IPS-11a (cell line): ENCODE results near the gene TXNRD2.

Experiments
- H3K4me3 ChIP-seq: one replicate; pipeline ENCODE4 v1.5.1; 2013; ENCODE audit warnings: low read depth, low read length, control low read depth

The TXNRD2 gene

DNA sequence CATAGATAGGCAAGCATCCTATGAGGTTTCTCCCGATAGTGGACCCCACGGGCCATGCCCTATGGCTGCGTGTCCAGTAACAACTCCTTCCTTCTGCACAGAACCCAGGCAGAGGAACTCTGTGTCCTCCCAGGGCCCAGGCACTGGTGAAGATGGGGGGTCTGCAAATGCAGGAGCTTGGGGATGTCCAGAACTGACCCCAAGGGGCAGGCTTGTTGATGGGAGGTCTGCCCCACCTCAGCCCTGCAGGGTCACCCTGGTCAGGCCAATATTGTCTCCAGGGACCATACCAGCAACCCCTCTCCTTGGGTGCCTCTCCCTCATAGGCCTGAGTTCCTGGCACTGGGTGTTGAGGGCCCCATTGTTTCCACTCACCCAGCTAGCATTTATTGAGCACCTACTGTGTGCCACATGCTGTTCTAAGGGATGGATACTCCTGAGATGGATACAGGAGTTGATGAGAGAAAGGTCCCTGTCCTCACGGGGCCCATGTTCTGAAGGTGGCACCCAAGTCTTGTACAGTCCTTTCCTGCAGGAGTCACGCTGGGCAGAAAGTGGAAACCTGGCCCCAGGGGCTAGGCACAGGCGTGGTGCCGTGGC lies 26.3 kb upstream of the TXNRD2 start:
- no peak overlapping the region for H3K4me3 ChIP-seq

DNA sequence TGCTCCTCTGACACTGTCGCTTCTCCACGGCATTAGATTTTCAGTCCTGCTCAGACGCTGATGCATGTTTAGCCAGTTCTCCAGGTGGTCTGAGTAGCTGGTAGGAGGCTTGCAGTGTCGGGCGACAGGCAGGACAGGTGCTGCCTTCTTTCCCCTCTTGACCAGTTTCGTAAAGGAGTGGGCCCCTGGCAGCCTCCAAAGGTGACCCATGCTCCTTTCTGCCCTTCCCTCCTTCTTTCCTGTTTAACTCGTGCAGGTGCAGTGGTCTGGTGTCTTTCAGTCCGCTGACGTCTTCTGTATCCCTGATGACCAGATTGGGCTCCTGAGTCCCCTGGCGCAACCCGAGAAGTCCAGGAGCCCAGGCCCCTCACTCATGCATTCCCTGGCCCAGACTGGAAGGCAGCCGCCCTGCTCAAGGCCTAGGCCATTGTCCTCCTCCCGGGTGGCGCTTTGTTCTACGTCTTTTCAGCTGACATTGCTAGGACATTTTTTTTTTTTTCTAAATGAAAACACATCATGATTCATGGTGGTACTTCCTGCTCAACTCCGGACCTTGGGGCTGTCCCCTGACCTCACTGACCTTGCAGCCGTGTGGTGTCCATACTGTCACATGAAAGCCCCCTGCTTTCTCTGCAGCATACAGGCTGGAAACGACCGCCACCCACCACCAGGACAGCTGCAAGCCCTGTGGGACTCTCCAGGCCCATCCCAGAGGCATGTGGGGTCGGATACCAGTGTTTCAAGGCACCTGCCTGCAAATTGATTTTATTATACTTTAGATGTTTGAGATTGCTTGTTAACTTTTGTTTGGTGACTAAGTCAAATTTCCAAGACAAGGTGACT lies 25.5 kb upstream of the TXNRD2 start:
- no peak overlapping the region for H3K4me3 ChIP-seq

DNA sequence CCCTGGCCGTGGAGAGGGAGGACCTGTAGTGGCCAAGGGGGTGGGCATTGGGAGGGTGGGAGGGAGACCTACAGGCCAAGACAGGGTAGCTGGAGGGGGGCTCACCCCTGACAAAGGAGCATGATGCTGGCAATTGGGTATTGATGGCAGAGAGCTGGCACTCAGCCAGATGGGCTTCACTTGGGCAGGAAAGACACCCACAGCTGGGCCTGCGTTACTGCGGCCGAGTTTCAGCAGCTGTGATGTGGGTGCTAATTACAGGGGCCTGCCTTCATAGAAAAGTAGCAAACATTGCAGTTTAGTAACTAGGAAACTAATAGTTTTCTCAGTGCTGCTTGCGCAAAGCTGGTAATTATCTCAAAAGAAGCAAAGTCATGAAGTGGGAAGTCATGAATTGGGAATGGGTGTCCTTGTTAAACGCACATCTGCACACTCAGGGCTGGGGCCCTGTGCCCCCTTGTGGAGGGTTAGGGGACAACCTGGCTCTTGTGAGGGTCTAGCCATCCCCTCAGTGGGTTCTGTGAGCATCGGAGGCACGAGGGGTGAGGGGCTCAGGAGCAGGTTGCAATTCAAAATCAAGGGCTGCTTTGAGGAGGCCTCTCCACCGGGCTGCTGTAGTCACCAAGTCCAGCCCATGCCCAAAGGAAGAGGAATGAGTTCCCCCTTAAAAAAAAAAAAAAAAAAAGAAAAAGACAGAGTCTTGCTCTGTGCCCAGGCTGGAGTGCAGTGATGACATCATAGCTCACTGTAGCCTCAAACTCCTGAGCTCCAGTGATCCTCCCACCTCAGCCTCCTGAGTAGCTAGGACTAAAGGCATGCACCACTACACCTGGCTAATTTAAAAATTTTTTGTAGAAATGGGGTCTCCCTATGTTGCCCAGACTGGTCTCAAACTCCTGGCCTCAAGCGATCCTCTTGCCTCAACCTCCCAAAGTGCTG lies 24.4 kb upstream of the TXNRD2 start:
- H3K4me3 ChIP-seq: no peak overlapping the region

DNA sequence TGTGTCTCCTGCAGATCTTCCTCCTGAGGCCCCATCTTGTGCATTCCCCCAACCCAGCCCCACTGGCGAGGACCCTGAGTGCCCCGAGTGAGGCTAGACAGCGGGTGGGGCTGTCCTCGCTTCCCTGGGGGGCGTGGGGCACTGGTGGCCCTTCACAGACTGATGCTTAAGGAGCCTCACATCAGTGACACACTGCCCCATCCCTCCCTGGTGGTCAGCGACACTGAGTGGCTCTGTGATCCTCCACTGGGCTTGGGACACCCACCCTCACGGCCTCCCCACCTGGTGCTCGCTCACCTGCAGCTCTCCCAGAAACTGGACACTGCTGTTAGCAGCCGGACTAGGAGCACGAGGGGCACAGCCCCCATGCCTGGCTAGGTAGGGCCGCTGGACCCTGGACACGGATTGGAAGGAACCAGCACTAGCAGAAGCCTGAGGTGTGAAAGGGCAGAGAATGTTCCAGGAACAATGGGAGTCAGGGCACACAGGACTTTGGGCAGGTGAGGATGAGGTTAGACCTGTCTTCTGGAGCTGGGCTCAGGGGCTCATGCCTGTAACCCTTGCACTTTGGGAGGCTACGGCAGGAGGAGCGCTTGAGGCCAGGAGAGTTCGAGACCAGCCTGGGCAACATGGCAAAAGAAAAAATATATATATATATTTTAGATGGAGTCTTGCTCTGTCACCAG lies 23.2 kb upstream of the TXNRD2 start:
- no peak overlapping the region for H3K4me3 ChIP-seq

DNA sequence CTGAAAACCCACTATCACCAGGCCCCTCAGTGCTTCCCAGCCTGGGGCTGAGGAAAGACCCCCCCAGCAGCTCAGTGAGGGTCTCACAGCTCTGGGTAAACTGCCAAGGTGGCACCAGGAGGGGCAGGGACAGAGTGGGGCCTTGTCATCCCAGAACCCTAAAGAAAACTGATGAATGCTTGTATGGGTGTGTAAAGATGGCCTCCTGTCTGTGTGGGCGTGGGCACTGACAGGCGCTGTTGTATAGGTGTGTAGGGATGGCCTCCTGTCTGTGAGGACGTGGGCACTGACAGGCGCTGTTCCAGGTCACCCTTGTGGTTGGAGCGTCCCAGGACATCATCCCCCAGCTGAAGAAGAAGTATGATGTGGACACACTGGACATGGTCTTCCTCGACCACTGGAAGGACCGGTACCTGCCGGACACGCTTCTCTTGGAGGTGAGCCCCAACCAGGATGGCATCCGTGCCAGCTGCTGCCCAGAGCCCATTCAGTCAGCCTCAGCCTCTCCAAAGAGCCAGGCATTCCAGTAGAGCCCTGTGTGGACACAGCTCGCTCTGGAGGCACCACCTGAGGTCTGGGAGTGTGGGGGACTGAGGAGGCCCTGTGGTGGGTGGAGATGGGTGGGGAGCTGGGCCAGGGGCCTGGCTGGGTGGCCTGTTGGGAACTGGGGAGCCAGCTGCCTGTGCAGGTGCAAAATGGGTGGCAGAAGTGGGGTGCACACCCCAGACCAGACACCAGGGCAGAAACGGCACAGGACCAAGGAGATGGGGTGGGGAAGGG lies 22.4 kb upstream of the TXNRD2 start:
- H3K4me3 ChIP-seq: no peak overlapping the region

DNA sequence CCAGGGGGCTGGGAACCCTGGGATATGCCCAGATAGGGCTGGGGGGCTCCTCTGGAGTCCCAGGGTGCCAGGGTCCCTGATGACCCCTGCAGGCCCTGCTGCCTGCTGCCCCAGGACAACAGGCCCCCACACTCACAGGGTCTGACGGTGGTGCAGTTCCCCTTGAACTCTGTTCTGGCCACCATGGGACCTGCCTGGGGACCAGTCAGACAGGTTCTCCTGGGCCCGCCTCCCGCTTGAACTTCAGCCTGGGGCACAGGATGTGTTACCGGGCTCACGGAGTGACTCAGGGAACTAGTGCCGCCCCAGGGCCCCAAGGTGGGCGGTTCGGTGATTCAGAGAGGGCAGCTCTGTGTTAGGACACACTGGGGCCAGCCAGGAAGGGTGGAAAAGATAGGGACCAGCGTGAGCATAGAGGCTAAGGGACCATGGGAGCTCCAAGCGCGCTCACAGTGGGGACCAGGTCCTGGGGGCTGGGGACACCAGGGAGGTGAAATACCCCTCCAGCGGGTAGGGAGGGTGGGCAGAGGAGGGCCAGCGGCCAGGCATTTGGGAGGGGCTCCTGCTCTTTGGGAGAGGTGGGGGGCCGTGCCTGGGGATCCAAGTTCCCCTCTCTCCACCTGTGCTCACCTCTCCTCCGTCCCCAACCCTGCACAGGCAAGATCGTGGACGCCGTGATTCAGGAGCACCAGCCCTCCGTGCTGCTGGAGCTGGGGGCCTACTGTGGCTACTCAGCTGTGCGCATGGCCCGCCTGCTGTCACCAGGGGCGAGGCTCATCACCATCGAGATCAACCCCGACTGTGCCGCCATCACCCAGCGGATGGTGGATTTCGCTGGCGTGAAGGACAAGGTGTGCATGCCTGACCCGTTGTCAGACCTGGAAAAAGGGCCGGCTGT lies 21.5 kb upstream of the TXNRD2 start:
- no peak overlapping the region for H3K4me3 ChIP-seq

DNA sequence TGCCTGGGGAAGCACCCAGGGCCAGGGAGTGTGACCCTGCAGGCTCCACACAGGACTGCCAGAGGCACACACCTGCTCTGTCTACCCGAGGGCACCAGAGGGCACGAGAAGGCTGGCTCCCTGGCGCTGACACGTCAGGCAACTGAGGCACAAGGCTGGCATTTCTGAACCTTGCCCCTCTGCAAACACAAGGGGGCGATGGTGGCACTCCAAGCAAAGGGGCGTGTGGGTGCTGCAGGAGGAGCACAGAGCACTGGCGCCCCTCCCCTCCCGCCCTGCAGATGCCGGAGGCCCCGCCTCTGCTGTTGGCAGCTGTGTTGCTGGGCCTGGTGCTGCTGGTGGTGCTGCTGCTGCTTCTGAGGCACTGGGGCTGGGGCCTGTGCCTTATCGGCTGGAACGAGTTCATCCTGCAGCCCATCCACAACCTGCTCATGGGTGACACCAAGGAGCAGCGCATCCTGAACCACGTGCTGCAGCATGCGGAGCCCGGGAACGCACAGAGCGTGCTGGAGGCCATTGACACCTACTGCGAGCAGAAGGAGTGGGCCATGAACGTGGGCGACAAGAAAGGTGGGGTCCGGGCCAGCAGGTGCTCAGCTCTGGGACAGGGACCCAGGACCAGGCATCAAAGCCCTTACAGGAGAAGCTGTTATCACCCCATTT lies 20.8 kb upstream of the TXNRD2 start:
- no peak overlapping the region for H3K4me3 ChIP-seq

DNA sequence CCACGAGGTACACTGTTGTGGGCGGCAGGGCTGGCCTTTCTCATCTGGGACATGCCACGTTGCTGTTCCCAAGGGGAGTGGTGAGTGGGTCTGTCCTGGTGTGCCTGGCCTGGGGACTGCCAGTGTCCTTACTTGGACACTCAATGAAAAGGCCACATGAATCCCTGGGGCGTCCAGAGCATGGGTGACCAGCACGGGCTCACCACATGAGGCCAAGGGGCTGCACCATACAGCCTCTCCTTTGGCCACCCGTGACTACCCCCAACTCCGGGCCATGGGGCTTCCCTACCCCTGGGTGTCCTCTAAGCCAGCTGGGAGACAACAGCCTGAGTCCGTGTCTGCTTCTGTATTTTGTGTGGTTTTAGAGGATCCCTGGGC lies 20.2 kb upstream of the TXNRD2 start:
- no peak overlapping the region for H3K4me3 ChIP-seq

DNA sequence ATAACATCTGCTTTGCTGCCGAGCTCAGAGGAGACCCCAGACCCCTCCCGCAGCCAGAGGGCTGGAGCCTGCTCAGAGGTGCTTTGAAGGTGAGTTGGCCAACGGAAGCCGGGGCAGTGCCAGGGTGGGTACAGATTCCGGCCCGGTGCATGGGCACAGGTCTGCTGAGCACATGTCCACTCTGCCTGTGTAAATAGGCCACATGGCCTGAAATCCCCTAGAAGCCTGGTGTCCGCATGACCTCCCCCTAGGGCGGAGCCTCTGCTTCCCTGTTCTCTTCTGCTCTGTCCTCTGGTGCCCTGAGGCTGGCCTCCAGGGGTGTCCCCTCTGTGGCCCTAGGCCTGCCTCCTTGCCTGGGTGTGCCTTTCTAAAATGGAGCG lies 19.6 kb upstream of the TXNRD2 start:
- H3K4me3 ChIP-seq: no peak overlapping the region

DNA sequence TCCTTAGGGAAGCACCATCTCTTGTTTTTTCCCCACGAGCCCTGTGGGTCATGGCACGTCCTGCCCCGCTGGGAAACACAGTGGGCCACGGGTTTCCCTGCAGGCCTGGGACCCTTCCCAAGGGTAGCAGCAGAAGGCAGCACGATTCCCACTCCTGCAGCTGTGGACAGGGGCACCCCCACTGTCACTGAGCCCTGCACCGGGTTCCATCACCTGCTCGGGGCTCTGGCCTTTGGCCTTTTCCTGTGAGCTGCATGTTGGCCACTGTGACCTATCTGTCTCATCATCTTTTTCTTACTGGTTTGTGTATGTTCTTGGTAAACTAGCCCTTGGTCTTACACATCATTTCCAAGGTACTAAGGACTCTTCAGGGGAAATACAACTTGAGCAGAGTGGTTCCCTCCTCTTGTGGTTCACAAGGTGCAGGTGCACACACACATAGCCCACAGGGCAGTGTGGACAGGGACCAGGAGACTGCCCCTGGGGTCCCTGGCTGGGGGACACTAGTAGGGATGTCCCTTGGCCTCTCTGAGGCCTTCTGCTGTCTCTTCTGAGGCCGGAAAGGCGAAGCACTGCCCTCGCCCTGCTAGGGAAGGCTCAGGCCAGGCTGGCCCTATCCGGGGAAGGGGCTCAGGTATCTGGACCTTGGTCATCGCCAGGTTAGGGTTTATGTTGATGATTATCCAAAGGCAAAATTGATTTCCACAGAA lies 19.0 kb upstream of the TXNRD2 start:
- H3K4me3 ChIP-seq: no peak overlapping the region

DNA sequence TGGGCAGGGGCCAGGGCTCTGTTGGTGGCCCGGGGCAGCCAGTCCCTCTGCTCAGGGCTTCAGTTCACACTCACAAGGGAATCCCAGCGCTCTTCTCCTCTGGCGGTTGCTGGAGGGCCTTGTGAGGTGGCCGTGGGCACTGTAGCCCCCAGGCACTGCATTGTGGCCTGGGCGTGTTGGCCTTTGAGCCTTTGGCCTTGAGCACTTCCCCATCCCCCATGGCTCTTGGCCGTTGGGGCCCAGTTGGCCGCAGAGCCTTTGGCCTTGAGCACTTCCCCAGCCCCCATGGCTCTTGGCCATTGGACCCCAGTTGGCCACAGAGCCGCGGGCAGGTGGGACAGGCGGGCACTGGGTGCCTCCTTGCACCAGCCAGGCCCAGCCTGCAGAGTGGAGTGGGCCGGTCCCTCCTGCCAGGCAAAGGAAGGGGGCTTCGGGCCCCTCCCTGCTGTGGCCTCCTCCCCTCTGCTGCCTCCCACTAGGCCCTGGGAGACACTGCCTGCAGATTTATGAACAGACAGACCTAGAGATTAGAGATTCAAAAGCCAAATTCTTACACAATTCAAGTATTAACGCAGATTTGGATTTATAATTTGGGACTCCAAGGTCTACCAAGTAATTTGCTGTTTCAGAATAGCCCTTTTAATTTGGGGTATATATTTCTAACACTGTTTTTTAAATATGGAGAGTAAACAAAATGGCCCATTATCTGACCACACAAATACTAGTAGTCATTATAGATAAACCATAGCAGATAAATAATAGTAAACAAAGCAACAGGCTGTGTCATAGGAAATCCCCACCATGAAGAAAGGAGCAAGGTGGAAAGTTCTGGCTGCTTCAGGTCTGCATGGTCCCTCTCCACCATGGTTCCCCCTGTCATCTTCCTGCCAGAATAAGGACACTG lies 18.2 kb upstream of the TXNRD2 start:
- H3K4me3 ChIP-seq: no peak overlapping the region

DNA sequence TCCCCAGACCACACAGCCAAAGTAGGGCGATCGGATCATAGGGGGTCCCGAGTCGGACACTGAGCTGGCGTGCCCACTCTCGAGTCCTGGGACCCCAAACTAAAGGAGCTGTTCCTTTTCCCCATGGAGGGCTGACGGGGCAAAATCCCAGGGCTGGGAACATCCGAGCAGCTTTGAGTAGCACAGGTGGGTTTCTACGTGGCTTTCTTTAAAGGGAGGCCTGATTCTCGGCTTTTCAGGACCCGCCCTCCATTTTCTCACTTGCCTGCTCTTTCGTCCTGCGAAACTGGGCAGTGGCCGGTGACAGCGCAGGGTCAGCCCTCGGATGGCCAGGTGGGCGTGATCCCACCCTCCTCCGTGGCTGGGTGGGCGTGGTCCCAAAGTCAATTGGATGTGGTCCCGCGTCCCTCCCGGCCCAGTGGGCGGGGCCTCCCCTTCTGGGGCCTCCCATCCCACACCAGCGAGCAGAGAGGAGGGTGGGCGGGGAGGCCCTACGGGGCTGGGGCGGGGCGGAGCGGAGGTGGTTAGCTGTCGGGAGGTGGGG lies 17.5 kb upstream of the TXNRD2 start:
- H3K4me3 ChIP-seq: peak overlapping the region; percentile 37

DNA sequence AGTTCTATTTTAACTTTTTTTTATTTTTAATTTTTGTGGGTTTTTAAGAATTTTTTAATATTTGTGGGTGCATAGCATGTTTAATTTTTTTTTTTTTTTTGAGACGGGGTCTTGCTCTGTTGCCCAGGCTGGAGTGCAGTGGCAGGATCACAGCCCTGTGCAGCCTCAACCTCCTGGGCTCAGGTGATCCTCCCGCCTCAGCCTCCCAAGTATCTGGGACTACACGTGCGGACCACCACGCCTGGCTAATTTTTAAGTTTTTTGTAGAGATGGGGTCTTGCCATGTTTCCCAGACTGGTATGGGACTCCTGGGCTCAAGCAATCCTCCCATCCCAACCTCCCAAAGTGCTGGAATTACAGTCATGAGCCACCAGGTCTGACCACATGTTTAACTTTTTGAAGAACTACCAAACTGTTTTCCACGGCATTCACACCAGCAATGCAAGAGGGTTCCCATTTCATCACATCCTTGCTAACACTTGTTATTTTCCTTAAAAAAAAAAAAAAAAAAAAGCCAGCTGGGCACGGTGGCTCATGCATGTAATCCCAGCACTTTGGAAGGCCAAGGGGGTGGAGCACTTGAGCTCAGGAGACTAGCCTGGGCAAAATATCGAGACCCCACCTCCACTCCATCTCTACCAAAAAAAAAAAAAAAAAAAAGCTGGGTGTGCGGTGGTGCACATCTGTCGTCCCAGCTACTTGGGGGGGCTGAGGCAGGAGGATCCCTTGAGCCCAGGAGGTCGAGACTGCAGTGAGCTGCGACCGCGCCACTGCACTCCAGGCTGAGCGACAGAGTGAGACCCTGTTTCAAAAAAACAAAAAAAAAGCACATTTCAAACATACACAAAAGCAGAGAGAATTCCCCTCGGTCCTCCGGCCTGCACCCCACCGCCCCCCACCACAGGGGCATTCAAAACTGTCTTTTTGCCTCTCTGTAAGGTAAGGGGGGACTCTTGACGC lies 16.7 kb upstream of the TXNRD2 start:
- no peak overlapping the region for H3K4me3 ChIP-seq

DNA sequence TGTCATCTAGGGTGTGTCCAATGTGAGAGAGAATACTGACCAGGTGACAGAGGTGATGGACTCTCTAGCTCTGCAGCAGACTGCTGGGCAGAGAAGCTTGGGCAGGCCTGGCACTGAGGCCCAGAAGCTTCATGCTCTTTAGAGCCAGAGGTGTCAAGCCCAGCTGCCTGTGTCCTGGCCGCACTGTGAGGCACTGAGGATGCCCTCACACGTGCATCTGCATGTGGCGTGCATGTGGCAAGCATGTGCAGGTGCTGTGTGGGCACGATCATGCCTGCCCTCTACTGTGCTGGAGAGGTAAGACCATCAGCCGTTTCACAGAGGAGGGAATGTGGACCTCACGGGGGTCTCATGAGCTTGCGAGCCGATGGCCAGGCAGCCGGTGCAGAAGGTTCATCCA lies 15.8 kb upstream of the TXNRD2 start:
- no peak overlapping the region for H3K4me3 ChIP-seq

DNA sequence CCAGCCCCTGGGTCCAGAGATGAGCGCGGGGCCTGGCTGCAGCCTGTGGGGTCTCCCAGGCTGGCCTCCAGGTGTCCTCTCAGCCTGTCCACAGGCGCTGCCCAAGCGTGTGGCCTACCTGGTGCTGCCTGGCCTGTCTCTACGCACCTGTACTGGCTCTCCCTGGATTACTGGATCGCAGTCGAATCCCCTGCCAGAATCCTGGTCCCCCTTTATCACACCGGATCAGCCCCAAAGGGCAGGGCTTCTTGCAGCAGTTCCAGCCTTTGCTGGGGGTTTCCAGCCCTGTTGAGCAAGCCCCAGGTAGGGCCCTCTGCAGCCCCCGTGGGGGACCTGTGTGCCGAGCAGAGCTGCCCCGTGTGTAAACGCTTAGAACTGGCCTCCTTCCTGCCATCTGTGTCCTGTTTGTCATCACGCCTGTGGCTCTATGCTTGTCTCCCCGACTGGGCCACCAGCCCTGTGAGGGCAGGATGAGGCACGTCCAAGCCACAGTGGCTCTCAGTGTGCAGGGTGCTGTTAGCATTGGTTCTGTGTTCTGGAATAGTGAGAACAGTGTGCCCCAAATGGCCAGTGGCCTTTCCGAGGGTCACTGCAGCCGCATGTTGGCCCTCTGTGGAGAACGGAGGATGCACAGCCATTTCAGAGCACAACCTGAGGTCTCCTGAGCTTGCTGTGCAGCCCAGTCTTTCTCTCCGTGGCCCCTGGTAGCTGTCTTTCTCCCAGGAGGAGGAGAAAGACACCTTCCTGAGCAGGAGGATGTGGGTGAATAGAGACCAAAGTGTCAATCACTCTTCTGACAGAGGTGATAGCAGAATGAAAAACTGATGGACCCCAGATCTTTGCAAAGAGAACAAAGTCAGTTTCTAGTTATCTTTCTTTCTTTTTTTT lies 13.9 kb upstream of the TXNRD2 start:
- no peak overlapping the region for H3K4me3 ChIP-seq
